Ammon's horn (tissue), 1 donor: ENCODE results near the gene FAM13B.

Experiments used
- DNase-seq: peaks from one replicate; pipeline ENCODE4 v3.0.0-alpha.2; 2016; ENCODE audit warnings: low spot score

Gene FAM13B

GRCh38 chr5:137899493-137899892, 133.4 kb downstream of the FAM13B start:
- no peak for DNase-seq

DNA sequence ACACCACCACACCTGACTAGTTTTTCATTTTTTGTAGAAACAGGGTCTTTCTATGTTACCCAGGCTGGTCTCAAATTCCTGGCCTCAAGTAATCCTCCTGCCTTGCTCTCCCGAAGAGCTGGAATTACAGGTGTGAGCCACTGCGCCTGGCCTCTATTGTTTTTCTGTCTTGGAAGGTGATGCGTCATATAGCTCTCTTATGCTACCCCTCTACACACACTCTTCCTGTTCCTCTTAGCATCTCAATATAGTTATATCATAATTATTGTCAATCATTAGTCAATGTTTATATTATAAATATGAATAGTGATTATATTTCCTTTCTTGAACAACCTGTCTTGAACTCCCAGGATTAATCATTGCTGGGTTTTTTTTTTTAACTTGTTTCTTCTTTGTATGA, 136.3 kb downstream of the FAM13B start:
- DNase-seq = no peak

DNA sequence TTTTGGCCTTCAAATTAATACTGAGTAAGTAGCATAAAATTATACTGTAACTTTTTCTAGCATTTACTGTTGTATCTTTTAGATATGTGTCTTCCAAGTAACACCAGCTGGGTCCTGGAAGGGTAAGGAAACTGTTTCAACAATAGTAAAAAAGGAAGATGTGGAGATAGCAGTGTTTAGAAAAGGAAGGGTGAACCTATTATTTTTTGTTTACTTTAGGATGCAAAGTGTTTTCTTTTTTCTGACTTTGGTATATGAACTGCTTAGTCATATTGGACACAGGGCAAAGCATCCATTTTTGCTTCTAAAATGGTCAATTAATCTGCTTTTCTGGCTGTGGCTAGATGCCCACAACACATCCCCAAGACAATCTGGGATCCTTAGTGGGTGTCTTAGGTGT, 138.3 kb downstream of the FAM13B start:
- no peak for DNase-seq

- no peak for DNase-seq
Observed at GRCh38 chr5:137891849-137892248, 141.0 kb downstream of the FAM13B start.

GRCh38 chr5:137890845-137891244, 142.0 kb downstream of the FAM13B start:
- DNase-seq = no peak

GRCh38 chr5:137888863-137889759, 143.8 kb downstream of the FAM13B start, which contains the start of gene PKD2L2:
PKD2L2 (plus strand) TSS chr5:137889457; CDS start chr5:137889492, 35 bp downstream.
- DNase-seq = peak; percentile 87

DNA sequence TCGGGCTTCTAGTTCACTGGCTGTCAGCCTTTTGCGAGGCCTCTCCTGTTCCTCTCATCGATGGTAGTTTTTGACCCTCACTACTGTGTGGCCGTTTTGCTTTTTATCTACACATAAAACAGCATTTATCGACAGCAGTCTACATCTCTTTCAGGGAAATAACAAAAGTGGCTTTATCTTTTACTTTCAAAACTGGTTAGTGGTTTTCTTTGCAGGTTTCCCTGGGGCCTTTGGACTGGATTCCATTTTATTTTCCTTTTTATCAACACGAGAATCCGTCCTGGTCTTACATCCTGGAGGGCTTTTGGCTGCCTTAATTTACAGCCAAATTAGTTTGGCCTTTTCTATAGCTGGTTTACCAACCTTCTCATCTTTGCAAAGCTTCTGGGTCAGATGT, 144.4 kb downstream of the FAM13B start:
- DNase-seq = no peak
